NCI-H1092 (cell line): ENCODE results near the gene ACR.
A peak's percentile ranks its signal among the peaks of the same experiment; 100 is the strongest.

Experiments
- DNase-seq: peaks from one replicate; lab custom pipeline; 2025; lab: John Stamatoyannopoulos, UW

ACR gene

DNA sequence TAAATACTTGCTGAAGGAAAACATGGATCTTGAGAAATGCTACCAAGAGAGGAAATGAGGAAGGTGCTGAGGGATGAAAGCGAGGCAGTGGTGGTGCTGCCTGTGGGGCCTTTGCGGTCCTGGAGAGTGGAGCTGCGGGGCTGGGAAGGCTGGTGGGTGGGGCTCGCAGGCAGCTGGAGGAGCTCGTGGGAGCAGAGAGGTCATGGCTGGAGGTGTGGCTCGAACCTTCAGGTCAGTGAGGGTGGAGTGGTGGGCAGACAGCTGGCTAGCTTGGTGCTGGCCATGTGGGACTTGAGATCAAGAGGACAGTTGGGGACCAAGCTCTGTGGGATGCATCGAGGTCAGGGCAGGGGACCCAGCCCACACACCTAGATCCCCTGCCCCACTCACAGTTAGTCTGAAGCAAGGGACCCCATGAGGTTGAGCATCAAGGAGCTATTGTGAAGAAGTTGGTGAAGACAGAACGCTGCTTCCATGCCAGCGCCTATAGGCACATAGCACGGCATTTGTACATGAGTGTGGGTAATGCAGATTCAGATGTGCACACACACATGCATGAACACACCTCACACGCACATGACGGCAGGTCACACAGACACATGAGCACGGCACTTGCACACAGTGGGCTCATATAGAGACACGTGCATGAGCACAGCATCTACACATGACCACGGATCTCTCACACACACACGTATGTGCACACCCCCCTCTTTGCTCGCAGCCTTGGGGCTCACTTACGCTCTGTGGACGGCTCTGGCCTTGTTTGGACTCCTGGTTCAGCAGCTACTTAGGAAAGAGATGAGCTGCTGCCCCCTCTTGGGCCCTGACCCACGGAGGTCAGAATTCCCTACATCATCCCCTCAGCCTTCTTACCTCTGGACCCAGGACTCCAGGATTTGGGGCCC, 34.9 kb upstream of the ACR start:
- no peak for DNase-seq

GRCh38 chr22:50703726-50704509, 34.1 kb upstream of the ACR start:
- DNase-seq: no peak

GRCh38 chr22:50704510-50705218, 33.3 kb upstream of the ACR start:
- DNase-seq: no peak

DNA sequence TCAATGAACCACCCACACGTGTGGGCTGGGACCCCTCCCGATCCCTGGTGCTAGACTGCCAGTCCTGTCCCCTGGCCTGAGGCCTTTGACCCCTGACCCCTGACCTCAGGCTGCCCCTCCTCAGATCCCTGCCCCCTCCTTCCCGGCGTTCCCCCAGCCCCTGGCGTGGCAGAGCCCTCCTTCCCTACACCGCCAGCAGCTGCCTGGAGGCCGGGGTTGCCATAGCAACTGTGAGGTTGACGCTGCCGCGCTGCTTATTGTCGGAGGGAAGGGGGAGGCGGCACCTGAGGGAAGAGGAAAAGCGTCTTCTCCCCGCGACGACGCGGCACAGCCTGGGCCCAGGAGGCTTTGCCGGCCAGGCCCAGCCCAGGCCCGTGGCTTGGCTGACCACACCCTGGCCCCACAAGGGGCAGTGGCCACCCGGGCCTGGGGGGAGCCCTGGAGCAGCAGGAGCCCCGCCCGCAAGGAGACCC, 32.7 kb upstream of the ACR start:
- DNase-seq: peak; percentile 63

DNA sequence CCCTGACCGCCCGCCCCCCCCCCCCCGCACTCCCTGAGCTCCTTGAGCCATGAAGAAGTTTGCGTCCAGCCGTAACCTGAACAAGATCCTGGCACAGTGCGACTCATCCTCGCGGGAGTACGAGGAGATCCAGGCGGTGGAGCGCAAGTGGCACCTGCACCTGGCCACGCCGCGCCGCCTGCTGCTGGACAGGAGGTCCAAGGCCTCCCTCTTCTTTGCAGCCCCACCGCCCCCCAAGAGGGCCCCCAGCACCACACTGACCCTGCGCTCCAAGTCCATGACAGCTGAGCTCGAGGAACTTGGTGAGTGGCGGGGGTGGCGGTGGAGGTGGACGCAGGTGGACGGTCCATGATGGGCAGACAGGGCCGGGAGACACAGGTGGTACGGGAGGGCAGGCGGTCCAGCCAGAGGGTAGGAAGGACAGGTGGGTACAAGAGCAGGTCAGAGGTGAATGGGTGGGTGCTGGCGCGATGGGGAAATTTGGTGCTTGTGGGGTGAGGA, 32.1 kb upstream of the ACR start:
- no peak for DNase-seq

GRCh38 chr22:50706481-50707125, 31.4 kb upstream of the ACR start:
- no peak for DNase-seq

DNA sequence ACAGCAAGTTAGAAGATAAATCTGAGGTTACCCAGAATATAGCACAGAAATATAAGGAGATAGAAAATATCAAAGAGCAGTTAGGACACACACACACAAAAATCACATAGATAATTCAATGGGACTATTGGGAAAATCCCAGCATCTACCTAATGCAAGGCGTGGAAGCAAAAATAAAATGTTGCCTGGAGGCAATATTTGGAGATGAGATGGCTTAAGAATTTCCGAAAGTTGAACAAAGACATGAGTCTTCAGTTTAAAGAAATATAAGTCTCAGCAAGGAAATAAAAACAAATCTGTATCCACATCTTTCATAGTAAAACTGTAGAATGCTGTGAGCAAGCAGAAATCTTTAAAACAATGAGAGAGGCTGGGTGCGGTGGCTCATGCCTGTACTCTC, 29.5 kb upstream of the ACR start:
- no peak for DNase-seq

DNA sequence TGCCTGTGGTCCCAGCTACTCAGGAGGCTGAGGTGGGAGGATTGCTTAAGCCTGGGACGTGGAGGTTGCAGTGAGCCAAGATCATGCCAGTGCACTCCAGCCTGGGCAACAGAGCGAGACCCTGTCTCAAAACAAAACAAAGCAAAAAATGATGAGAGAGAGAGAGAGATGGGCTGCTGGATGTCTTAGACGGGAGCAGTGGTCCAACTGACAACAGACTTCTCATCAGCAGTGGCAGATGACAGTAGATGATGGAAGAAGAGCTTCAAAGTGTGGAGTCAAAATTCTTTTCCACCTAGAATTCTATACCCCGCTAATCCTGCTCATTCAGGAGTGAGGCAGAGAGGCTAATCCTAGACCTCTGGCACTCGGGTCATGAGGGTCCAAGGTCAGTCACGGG, 29.0 kb upstream of the ACR start:
- no peak for DNase-seq

GRCh38 chr22:50710221-50710620, 27.8 kb upstream of the ACR start:
- DNase-seq: no peak

DNA sequence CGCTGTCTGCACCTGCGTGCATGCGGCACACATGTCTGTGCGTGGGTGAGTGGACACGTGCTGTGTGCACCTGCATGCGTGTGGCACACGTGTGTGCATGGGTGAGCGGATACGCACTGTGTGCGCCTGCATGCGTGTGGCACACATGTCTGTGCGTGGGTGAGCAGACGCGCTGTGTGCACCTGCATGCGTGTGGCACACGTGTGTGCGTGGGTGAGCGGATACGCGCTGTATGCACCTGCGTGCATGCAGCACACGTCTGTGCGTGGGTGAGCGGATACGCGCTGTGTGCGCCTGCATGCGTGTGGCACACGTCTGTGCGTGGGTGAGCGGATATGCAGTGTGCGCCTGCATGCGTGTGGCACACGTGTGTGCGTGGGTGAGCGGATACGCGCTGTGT, 27.1 kb upstream of the ACR start:
- DNase-seq: no peak

- no peak for DNase-seq
These were observed 26.3 kb upstream of the ACR start for GRCh38 chr22:50711446-50712340.

GRCh38 chr22:50712341-50713007, 25.5 kb upstream of the ACR start:
- DNase-seq: no peak

DNA sequence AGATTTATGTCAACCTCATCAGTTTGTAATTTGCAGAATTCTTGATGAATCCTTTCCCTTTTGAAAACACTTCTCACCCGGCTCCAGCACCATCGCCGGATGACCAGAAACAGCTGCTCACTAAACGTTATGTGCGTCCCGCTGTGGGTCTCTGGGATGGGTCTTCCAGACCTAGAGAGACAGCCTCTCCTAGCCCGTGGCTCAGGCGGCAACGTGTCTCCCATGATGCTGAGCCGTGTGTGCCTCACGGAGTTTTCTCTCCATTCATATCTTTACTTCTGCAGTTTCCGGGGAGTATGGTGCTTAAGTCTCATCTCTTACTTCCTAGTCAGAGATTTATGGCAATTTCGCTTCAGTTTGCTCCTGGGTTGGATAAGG, 25.0 kb upstream of the ACR start:
- DNase-seq: no peak

GRCh38 chr22:50713571-50714056, 24.4 kb upstream of the ACR start:
- no peak for DNase-seq

DNA sequence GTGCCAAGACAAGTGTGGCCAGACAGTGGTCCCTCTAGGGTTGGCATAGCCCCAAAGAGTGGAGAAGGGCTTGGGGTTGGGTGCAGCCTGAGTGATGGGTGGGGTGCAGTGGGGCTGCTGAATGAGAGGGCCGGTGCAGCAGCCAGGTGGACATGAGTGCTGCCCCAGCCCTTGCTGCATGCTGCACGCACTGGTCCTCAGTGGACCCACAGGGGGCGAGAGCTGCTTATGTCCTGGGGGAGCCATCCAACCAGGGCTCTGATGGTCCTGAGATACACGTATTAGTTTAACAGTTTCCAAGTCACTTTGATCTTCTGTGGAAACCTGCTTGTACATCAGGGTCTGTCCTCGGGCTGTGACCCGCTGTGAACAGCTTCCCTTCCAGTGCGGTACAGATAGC, 23.9 kb upstream of the ACR start:
- DNase-seq: no peak

- DNase-seq: no peak
These were observed 23.3 kb upstream of the ACR start for GRCh38 chr22:50714631-50715179.

- no peak for DNase-seq
These were observed 22.8 kb upstream of the ACR start for GRCh38 chr22:50715250-50715649.

DNA sequence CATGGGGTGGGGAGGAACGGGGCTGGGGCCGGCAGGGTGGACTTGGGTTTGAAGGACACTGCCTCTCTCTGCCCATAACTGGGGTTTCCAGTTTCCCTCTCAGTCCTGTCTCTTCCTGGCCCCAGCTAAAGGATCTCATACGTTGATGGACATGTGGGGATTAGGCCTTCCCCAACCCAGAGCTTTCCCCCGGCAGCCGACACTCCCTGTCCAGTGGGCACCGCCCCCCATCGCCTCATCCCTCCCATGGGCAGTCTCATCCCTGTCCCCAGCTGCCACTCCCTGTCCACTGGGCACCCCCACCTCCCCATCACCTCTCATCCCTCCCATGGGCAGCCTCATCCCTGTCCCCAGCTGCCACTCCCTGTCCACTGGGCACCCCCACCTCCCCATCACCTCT, 22.2 kb upstream of the ACR start:
- DNase-seq: no peak

GRCh38 chr22:50716290-50717024, 21.5 kb upstream of the ACR start:
- DNase-seq: no peak
